D721Med (cell line): Measurements from ENCODE around the gene ZNF155.
"Not testable (repeated sequence)": the region's sequence is repeated elsewhere in the genome, so short reads cannot be mapped to it uniquely, and the experiment has no call there.

Experiments
- DNase-seq: peaks from one replicate; pipeline ENCODE4 v3.0.0; 2011; ENCODE audit warnings: low spot score; ENCODE audit not compliant: insufficient read length
- FAIRE-seq: peaks from 2 replicates; lab custom pipeline; 2011; peaks lifted over from hg19 to GRCh38; lab: Jason Lieb, UNC
- TF ChIP-seq, protein P1 (sequence below): IDR thresholded peaks from 2 replicates; pipeline ENCODE4 v1.5.1; 2012; ENCODE audit warnings: mild to moderate bottlenecking, control low read depth; ENCODE audit not compliant: insufficient read depth; ENCODE audit errors: missing control alignments

Gene ZNF155

DNA sequence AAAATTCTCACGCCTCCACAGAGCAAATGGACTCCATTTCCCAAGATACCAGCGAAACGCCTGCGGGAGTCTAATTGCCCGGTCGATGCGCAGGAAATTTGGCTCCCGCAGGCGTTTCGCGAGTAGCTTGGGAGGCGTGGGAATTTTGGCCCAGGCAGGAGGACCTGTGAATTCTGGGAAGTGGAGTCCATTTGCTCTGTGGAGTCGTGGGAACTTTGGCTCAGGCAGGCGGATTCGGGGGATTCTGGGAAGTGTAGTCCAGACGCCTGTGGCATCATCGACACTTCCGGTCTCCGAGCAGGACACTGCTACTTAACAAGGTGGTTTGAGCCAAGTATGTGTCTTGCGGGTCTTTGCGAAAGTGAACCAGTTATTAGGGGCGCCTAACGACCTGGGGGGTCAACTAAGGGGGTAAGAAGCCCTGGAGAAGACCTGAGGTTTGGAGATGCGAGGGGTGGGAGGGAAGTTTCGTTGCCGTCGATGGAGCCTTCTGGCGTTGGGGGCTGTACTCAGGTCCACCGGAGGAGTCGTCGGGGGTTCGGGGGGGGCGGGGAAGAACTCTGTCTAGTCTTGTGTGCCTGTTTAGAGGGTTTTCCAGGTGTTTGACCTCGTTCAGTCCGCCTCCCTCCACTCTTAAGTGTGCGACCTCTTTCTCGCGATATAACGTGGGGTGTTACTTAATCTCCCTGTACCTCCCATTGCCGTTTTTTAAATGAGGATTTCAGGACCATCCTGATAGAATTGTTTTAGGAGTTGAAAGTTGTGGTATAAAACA lies at the start of gene ZNF155:
Gene ZNF155, plus strand, starts transcription at position 277 of the 775 bp plus-strand sequence. CDS start 4,356 bp downstream, outside the sequence.
- TF ChIP-seq, protein P1, sequence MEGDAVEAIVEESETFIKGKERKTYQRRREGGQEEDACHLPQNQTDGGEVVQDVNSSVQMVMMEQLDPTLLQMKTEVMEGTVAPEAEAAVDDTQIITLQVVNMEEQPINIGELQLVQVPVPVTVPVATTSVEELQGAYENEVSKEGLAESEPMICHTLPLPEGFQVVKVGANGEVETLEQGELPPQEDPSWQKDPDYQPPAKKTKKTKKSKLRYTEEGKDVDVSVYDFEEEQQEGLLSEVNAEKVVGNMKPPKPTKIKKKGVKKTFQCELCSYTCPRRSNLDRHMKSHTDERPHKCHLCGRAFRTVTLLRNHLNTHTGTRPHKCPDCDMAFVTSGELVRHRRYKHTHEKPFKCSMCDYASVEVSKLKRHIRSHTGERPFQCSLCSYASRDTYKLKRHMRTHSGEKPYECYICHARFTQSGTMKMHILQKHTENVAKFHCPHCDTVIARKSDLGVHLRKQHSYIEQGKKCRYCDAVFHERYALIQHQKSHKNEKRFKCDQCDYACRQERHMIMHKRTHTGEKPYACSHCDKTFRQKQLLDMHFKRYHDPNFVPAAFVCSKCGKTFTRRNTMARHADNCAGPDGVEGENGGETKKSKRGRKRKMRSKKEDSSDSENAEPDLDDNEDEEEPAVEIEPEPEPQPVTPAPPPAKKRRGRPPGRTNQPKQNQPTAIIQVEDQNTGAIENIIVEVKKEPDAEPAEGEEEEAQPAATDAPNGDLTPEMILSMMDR: no peak
- peak; percentile 60 for FAIRE-seq
- DNase-seq: peak; percentile 39

GRCh38 chr19:43934985-43935708 lies 48.8 kb upstream of the ZNF155 start, which contains the start of gene ZNF45:
Gene ZNF45, minus strand, starts transcription at chr19:43935282. Its CDS starts 13,097 bp downstream, at chr19:43922185.
- DNase-seq (peak; percentile 79), FAIRE-seq (no peak)
- TF ChIP-seq, protein P1: no peak

DNA sequence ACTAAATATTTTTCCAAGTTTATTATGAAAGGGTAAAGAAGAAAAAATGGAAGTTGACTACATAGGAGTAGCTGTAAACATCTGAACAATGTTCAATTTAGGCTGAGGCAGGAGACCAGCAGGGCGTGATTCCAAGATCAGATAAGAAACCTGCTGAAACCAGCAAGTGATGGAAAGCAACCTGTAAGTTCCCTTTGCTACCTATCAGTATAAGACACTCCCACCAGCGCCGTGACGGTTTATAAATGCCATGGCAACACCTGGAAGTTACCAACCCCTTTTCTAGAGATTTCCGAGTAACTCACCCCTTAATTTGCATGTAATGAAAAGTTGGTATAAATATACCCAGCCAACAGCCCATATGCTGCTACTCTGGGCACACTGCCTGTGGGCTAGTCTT lies 47.8 kb upstream of the ZNF155 start:
- DNase-seq: no peak
- no peak for FAIRE-seq
- TF ChIP-seq, protein P1: no peak

GRCh38 chr19:43939557-43940260 lies 44.3 kb upstream of the ZNF155 start:
- DNase-seq (no peak), FAIRE-seq (no peak)
- TF ChIP-seq, protein P1: no peak

DNA sequence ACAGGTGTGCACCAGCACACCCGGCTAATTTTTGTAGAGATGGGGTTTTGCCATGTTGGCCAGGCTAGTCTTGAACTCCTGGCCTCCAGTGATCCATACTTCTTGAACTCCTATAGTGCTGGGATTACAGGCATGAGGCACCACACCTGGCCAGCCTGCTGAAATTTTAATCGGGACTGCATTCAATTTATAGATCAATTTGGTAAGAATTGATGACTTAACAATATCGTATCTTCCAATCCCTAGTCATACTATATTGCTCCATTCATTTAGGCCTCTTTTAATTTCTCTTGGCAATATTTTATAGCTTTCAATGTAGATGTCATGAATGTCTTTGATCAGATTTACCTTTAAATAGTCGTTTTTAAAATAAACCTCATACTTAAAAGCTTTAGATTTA lies 43.3 kb upstream of the ZNF155 start:
- no peak for DNase-seq
- FAIRE-seq: no peak
- TF ChIP-seq, protein P1: no peak

GRCh38 chr19:43941209-43941608 lies 42.8 kb upstream of the ZNF155 start:
- TF ChIP-seq, protein P1: no peak
- FAIRE-seq (no peak), DNase-seq (no peak)

- DNase-seq, FAIRE-seq: not testable (repeated sequence)
Measured at GRCh38 chr19:43947412-43947811, 36.6 kb upstream of the ZNF155 start.

DNA sequence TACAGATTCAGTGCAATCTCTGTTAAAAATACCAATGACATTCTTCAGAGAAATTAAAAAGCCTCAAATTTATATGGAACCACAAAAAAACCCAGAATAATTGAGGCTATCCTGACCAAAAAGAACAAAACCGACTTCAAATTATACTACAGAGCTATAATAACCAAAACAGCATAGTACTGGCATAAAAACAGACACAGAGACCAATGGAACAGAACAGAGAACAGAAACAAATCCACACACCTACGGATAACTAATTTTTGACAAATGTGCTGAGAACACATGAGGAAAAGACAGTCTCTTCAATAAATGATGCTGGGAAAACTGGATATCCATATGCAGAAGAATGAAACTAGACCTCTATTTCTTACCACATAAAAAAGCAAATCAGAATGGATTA lies 34.2 kb upstream of the ZNF155 start:
- DNase-seq, FAIRE-seq: not testable (repeated sequence)
